Measurements from ENCODE around the gene TSPAN17.

Gene TSPAN17

GRCh38 chr5:176603091-176603490 lies 44.2 kb upstream of the TSPAN17 start:
- no peak overlapping the region for H2AFZ ChIP-seq (ENCODE audit: low read length)
- no peak overlapping the region for H3K4me3 ChIP-seq (ENCODE audit: low read depth, low read length, poor library complexity, severe bottlenecking)
- no peak overlapping the region for H3K4me2 ChIP-seq (ENCODE audit: low read length)
- no peaks in the 10 kb centered on the region for H3K9me3 ChIP-seq (ENCODE audit: low read length)
- TF ChIP-seq EZH2 (IDR thresholded peaks at IDR 0.05; ENCODE audit: borderline replicate concordance, low read length) = no peak
- TF ChIP-seq CTCF (IDR thresholded peaks at IDR 0.05; ENCODE audit: low read length) = no peak
- peaks cover 7% of the 10 kb centered on the region; the same call in 1 of the 2 replicates for H3K36me3 ChIP-seq (ENCODE audit: insufficient read depth, low read length)
- H3K27ac ChIP-seq (ENCODE audit: low read depth, low read length, poor library complexity, severe bottlenecking) = no peak overlapping the region
- no peaks in the 10 kb centered on the region for H3F3A ChIP-seq (ENCODE audit: insufficient read depth, low read length)
- no peaks in the 10 kb centered on the region for H3K4me1 ChIP-seq (ENCODE audit: insufficient read depth, low read length, severe bottlenecking)
- H3K27me3 ChIP-seq (ENCODE audit: insufficient read depth, low read length) = no peaks in the 10 kb centered on the region
- H3K79me2 ChIP-seq (ENCODE audit: insufficient read depth, low read length) = no peaks in the 10 kb centered on the region
- H4K20me1 ChIP-seq (ENCODE audit: insufficient read depth, low read length) = no peaks in the 10 kb centered on the region
- no peak overlapping the region for H3K9ac ChIP-seq (ENCODE audit: low read length)
- no peaks in the 10 kb centered on the region for H3K9me2 ChIP-seq (ENCODE audit: low read depth, low read length)

- Histone ChIP-seq H3K4me2 (ENCODE audit: low read length) (no peak overlapping the region), H3K27ac (ENCODE audit: low read depth, low read length, poor library complexity, severe bottlenecking) (no peak overlapping the region), H3K4me1 (ENCODE audit: insufficient read depth, low read length, severe bottlenecking) (no peaks in the 10 kb centered on the region), H3K9ac (ENCODE audit: low read length) (no peak overlapping the region), H3K79me2 (ENCODE audit: insufficient read depth, low read length) (no peaks in the 10 kb centered on the region), H3K4me3 (ENCODE audit: low read depth, low read length, poor library complexity, severe bottlenecking) (no peak overlapping the region), H3K27me3 (ENCODE audit: insufficient read depth, low read length) (no peaks in the 10 kb centered on the region), H3K9me2 (ENCODE audit: low read depth, low read length) (no peaks in the 10 kb centered on the region), H4K20me1 (ENCODE audit: insufficient read depth, low read length) (no peaks in the 10 kb centered on the region), H3F3A (ENCODE audit: insufficient read depth, low read length) (no peaks in the 10 kb centered on the region), H2AFZ (ENCODE audit: low read length) (no peak overlapping the region), H3K36me3 (ENCODE audit: insufficient read depth, low read length) (no peaks in the 10 kb centered on the region), H3K9me3 (ENCODE audit: low read length) (no peaks in the 10 kb centered on the region)
- TF ChIP-seq CTCF (IDR thresholded peaks at IDR 0.05; ENCODE audit: low read length) = no peak
- no peak for TF ChIP-seq EZH2 (IDR thresholded peaks at IDR 0.05; ENCODE audit: borderline replicate concordance, low read length)
Measured at GRCh38 chr5:176606032-176606431, 41.3 kb upstream of the TSPAN17 start.

GRCh38 chr5:176606875-176607274 lies 40.4 kb upstream of the TSPAN17 start:
- Histone ChIP-seq H3K4me1 (ENCODE audit: insufficient read depth, low read length, severe bottlenecking) (no peaks in the 10 kb centered on the region), H3K27ac (ENCODE audit: low read depth, low read length, poor library complexity, severe bottlenecking) (no peak overlapping the region), H3K9me2 (ENCODE audit: low read depth, low read length) (no peaks in the 10 kb centered on the region), H3F3A (ENCODE audit: insufficient read depth, low read length) (no peaks in the 10 kb centered on the region), H3K9ac (ENCODE audit: low read length) (no peak overlapping the region), H3K79me2 (ENCODE audit: insufficient read depth, low read length) (no peaks in the 10 kb centered on the region), H3K36me3 (ENCODE audit: insufficient read depth, low read length) (no peaks in the 10 kb centered on the region), H4K20me1 (ENCODE audit: insufficient read depth, low read length) (no peaks in the 10 kb centered on the region), H3K4me3 (ENCODE audit: low read depth, low read length, poor library complexity, severe bottlenecking) (no peak overlapping the region), H3K9me3 (ENCODE audit: low read length) (no peaks in the 10 kb centered on the region), H3K27me3 (ENCODE audit: insufficient read depth, low read length) (no peaks in the 10 kb centered on the region), H2AFZ (ENCODE audit: low read length) (no peak overlapping the region), H3K4me2 (ENCODE audit: low read length) (no peak overlapping the region)
- no peak for TF ChIP-seq CTCF (IDR thresholded peaks at IDR 0.05; ENCODE audit: low read length)
- no peak for TF ChIP-seq EZH2 (IDR thresholded peaks at IDR 0.05; ENCODE audit: borderline replicate concordance, low read length)

Measured in OCI-LY1 (cell line).